HFFc6 (cell line): Measurements from ENCODE around the gene LSS. TPM values are rescaled to one million over a fixed set of nuclear protein-coding genes. Genes with fewer than 3 reads are reported as not detected.
"Not testable (repeated sequence)": the region's sequence is repeated elsewhere in the genome, so short reads cannot be mapped to it uniquely, and the experiment has no call there.

ENCODE experiments used
- DNase-seq: peaks from one replicate; pipeline ENCODE4 v3.0.0-alpha.2; 2018
- H3K27ac Mint-ChIP-seq: 2 replicates; pipeline ENCODE4 v1.8.0; 2020; ENCODE audit warnings: mild to moderate bottlenecking, mixed read lengths
- H3K27me3 Mint-ChIP-seq: 2 replicates; pipeline ENCODE4 v1.8.0; 2021; ENCODE audit warnings: mild to moderate bottlenecking, moderate library complexity, mixed read lengths; ENCODE audit not compliant: insufficient read depth
- H3K36me3 Mint-ChIP-seq: 2 replicates; pipeline ENCODE4 v1.8.0; 2021; ENCODE audit warnings: low read depth, mixed read lengths
- H3K4me1 Mint-ChIP-seq: 2 replicates; pipeline ENCODE4 v1.8.0; 2020; ENCODE audit warnings: low read depth, mixed read lengths
- H3K4me3 Mint-ChIP-seq: 2 replicates; pipeline ENCODE4 v1.8.0; 2020; ENCODE audit warnings: mild to moderate bottlenecking, moderate library complexity, mixed read lengths
- H3K9me3 Mint-ChIP-seq: 2 replicates; pipeline ENCODE4 v1.8.0; 2020; ENCODE audit warnings: mild to moderate bottlenecking, mixed read lengths
- total RNA-seq, 6 experiments: library from RNA; stranded (reverse); fragmentation: NEBNext Ultra II Directional; extraction: Animal tissue kit (Norgen Biotek cat#: 25700); gene quantifications; 2 replicates in 1 of 6; 3 replicates in 5 of 6; pipeline ENCODE4 v1.2.3, GENCODE V29; 2021
- TF ChIP-seq, protein P1 (sequence below): fragments of 200-600 bp; sonication (generic); IDR thresholded peaks from 2 replicates; pipeline ENCODE4 v1.5.0; 2021; ENCODE audit warnings: antibody characterized with exemption, mild to moderate bottlenecking

Gene LSS
- total RNA-seq, 6 experiments from 2014 or later, result 47.9 to 61.3 (median 50.6) TPM

- TF ChIP-seq, protein P1, sequence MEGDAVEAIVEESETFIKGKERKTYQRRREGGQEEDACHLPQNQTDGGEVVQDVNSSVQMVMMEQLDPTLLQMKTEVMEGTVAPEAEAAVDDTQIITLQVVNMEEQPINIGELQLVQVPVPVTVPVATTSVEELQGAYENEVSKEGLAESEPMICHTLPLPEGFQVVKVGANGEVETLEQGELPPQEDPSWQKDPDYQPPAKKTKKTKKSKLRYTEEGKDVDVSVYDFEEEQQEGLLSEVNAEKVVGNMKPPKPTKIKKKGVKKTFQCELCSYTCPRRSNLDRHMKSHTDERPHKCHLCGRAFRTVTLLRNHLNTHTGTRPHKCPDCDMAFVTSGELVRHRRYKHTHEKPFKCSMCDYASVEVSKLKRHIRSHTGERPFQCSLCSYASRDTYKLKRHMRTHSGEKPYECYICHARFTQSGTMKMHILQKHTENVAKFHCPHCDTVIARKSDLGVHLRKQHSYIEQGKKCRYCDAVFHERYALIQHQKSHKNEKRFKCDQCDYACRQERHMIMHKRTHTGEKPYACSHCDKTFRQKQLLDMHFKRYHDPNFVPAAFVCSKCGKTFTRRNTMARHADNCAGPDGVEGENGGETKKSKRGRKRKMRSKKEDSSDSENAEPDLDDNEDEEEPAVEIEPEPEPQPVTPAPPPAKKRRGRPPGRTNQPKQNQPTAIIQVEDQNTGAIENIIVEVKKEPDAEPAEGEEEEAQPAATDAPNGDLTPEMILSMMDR, result no peak
Observed at GRCh38 chr21:46172863-46173528, 55.6 kb downstream of the LSS start.

DNA sequence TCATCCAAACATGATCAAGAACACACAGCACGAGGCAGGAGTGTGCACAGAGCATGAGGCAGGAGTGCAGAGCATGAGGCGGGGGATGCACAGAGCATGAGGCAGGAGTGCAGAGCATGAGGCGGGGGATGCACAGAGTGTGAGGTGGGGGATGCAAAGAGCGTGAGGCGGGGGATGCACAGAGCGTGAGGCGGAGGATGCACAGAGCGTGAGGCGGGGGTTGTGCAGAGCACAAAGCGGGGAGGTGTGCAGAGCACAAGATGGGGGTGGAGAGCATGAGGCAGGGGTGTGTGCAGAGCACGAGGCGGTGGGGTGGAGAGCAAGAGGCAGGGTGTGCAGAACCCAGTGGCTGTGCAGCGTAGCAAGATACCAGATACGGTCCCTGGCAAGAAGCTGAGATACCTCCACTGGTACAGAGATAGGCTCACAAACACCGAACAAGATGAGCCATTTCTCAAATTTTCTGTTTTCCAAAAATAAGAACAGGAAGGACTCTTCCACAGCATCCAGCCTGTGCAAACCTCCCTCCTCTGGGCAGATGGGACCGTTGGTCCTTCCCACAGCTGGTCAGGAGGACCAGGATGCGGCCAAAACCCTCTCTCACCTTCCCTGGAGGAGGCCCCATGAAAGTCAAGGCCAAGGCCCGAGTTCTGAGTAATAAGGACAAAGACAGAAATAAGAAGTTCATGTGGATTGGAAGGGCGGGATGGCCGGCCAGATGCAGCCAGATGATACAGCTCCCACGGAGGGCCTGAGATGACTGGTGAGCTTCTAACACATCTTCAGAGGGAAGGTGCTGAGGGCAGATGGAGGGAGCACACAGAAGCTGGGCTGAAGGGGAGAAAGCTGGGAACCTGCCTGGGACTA, 56.3 kb downstream of the LSS start:
- TF ChIP-seq, protein P1, result no peak
- no peak for DNase-seq
- Mint-ChIP-seq H3K9me3 (peaks cover 36% of the 10 kb centered on the region), H3K4me1 (no peaks in the 10 kb centered on the region; the same call in 1 of the 2 replicates), H3K4me3 (no peak overlapping the region), H3K27me3 (peaks cover 13% of the 10 kb centered on the region), H3K36me3 (peaks cover 29% of the 10 kb centered on the region), H3K27ac (no peak overlapping the region)

More at GRCh38 chr21:46172863-46173528, 55.6 kb downstream of the LSS start:
- H3K4me1 Mint-ChIP-seq, result no peaks in the 10 kb centered on the region; the same call in 1 of the 2 replicates
- no peak overlapping the region for H3K4me3 Mint-ChIP-seq
- H3K27me3 Mint-ChIP-seq, result peaks cover 13% of the 10 kb centered on the region
- DNase-seq, result no peak
- H3K27ac Mint-ChIP-seq, result no peak overlapping the region
- peaks cover 42% of the 10 kb centered on the region for H3K9me3 Mint-ChIP-seq
- H3K36me3 Mint-ChIP-seq, result peaks cover 35% of the 10 kb centered on the region

DNA sequence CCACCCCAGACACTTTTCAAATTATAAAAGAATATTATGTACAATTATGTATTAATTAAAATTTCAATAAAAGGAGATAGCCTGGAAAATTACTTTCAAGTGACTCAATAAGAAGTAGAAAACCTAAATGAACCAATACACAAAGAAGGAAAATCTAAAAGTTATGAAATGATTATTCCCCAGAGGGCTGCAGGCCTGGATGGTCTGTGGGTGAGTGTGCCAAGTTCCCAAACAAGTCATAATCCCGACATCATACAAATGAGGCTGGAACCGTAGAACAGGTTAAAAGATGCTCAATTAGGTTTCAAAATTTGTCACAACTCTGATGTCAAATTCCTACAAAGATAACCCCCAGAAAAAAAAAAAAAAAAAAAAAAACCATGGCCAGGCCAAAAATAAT, 57.0 kb downstream of the LSS start:
- Mint-ChIP-seq H3K9me3 (peaks cover 30% of the 10 kb centered on the region), H3K27ac (no peak overlapping the region), H3K36me3 (peaks cover 23% of the 10 kb centered on the region), H3K4me3 (no peak overlapping the region), H3K4me1 (no peaks in the 10 kb centered on the region; the same call in 1 of the 2 replicates), H3K27me3 (peaks cover 13% of the 10 kb centered on the region)
- DNase-seq, result no peak
- TF ChIP-seq, protein P1, result no peak

DNA sequence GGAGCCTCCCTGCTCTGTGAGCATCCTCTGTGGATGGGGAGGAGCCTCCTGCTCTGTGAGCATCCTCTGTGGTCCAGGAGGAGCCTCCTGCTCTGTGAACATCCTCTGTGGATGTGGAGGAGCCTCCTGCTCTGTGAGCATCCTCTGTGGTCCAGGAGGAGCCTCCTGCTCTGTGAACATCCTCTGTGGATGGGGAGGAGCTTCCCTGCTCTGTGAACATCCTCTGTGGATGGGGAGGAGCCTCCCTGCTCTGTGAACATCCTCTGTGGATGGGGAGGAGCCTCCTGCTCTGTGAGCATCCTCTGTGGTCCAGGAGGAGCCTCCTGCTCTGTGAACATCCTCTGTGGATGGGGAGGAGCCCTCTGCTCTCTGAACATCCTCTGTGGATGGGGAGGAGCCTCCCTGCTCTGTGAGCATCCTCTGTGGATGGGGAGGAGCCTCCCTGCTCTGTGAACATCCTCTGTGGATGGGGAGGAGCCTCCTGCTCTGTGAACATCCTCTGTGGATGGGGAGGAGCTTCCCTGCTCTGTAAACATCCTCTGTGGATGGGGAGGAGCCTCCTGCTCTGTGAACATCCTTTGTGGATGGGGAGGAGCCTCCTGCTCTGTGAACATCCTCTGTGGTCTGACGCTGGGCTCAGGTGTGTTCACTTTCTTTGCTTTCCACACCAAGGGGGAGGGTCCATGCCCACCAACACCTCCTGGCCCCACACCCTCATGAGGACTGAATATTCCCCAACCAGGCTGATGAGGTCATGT, 58.0 kb downstream of the LSS start:
- H3K4me3 Mint-ChIP-seq, DNase-seq, H3K4me1 Mint-ChIP-seq, H3K27ac Mint-ChIP-seq: not testable (repeated sequence)
- Mint-ChIP-seq H3K27me3 (peaks cover 13% of the 10 kb centered on the region), H3K9me3 (peaks cover 20% of the 10 kb centered on the region), H3K36me3 (peaks cover 13% of the 10 kb centered on the region)

DNA sequence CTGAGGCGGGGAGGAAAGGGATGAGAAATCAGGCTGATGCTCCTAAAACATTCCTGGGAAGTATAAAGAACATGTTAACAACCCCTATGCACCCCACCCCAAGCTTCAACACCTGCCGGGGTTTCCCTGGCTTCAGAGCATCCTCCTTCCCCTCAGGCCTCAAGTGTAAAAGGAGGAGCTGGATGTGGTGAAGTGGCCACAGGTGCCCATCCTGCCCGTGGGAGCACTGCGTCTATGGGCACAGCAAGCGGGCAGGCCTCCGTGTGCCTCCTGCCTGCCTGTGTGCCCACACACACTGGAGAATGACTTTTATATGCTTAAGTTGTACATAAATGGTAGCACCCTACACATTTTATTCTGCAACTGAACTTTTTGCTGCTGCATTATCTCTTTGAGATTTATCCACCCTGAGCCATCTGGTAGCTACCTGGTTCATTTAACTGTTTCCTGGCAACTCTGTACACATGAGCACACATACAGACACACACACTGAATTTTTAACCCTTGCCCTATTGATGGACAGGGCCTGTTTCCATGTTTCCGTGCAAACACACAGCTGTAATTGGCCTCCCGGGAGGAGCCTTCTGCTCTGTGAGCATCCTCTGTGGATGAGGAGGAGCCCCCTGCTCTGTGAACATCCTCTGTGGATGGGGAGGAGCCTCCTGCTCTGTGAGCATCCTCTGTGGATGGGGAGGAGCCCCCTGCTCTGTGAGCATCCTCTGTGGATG, 59.8 kb downstream of the LSS start:
- no peaks in the 10 kb centered on the region for H3K36me3 Mint-ChIP-seq

More for the DNA sequence above, 59.8 kb downstream of the LSS start:
- DNase-seq, result no peak
- Mint-ChIP-seq H3K4me3 (no peak overlapping the region), H3K4me1 (no peaks in the 10 kb centered on the region), H3K9me3 (peaks cover 5% of the 10 kb centered on the region; the same call in 1 of the 2 replicates), H3K27me3 (peaks cover 7% of the 10 kb centered on the region), H3K27ac (no peak overlapping the region)
- TF ChIP-seq, protein P1, result no peak
